Superior temporal gyrus (tissue), 1 donor: ENCODE results near the gene LCT.
"Not testable (repeated sequence)": the region's sequence is repeated elsewhere in the genome, so short reads cannot be mapped to it uniquely, and the experiment has no call there.

Experiments used
- DNase-seq: peaks from one replicate; pipeline ENCODE4 v3.0.0-alpha.2; 2016; ENCODE audit errors: extremely low spot score

Gene LCT

GRCh38 chr2:135797497-135798274, 39.3 kb downstream of the LCT start:
- peak; percentile 66 for DNase-seq

GRCh38 chr2:135796606-135797005, 40.4 kb downstream of the LCT start:
- DNase-seq: no peak

DNA sequence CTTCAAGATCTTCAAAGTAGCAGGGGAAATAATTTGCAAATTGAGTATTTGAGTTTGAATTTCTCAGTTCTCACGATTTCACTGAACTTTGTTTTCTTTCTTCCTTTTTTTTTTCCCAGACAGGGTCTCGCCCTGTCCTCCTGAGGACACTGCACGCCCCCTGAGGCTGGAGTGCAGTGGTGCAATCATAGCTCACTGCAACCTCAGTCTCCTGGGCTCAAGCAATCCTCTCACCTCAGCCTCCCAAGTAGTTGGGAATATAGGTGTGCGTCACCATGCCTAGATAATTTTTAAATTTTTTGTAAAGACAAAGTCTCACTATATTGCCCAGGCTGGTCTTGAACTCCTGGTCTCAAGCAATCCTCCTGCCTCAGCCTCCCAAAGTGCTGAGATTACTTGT, 41.3 kb downstream of the LCT start:
- DNase-seq: not testable (repeated sequence)

DNA sequence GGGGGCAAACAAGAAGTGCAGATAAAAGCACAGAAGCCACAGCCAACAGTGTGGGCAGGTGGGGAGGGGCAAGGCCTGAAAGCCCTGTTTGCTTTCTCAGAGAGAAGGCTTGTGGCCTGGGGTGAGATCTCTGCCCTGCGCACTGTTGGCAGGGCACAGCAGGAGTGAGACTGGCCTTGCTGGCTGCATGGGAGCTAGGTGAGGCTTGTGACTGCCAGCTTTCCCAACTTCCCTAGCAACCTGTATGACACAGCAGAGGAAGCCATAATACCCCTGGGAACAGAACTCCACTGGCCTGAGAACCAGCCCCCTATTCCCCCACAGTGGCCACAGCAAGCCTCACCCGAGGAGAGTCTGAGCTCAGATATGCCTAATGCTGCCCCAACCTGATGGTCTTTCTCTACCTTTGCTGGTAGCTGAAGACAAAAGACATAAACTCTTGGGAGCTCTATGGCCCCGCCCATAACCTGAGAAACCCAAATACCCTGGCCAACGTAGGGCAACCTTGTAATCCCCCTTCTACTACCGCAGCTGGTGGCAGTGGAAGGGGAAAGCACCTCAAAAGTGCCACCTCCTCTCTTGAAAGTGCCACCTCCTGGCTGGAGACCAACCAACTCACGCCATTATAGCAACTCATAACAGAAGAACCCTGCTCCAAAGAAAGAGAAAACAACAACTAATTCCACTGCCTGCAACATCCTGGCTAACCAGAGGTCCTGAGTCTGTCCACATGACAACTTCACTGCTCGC, 44.4 kb downstream of the LCT start:
- DNase-seq: no peak

GRCh38 chr2:135791418-135792190, 45.4 kb downstream of the LCT start:
- no peak for DNase-seq

DNA sequence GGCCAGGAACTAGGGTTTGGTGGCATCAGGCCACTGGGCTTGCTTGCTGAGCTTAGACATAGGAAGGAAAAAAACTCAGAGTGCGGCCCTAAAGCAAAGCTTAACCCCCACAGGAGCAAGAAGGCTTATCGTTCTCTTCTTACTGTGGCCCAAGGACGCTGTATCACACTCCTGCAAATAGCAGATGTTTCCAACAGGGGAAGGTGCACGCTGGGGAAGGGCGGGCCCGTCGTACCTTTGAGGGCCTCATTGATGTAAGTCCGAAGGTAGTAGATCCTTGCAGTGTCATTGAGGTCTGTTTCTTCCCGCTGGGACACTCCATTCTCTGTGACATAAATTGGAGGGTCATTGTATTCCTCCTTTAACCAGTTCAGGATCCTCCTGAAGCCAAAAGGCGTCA, 46.6 kb downstream of the LCT start:
- DNase-seq: no peak

DNA sequence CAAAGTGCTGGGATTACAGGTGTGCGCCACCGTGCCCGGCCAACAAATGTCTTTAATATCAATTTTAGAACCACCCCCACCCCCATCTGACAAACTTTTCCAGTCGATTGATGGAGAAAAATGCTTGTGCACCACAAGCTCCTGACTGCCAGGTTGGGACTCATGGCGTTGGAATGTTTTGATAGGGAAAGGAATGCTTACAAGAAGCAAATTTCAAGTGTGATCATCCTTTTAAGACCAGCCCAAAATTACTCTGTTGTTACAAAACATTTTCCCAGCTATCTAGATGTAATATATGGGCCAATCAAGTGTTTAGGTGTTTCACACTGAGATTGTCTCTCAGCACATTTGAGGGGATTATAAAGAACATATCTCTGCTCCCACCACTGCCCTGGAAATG, 50.2 kb downstream of the LCT start:
- no peak for DNase-seq

DNA sequence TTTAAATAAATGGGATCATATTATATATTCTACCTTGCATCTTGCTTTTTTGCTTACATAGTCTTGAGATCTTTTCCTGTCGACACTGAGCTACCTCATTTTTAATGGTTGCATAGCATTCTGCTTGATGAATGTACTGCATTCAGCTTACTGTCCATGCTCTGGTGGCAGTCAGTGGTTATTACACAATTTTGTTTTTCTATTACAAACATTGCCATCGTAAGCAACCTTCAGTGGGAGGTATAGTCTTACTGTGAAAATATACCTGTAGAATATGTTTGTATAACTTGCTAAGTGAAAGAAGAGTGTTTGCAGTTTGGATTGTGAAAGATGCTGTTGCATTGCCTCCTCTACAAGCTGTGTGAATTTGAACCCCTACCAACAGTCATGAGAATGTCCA, 52.0 kb downstream of the LCT start:
- DNase-seq: no peak

DNA sequence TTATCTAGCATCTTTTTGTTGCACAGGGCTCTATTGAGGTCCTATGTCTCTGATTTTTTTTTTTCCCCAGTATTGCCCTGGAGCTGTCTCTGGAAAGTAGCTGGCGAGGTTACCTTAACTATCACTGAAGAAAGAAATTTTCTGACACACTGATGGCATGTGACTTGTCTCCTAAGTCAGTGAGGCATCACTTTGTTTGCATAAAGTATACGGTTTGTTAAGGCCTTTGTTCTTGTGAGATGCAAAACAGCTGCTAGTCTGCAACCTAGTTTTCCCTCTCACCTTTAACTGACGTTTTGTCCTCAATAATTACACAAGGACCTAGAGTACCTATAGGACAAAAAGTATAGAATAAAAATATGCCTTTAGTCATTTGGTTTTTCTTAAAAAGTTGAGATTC, 53.5 kb downstream of the LCT start:
- DNase-seq: no peak

DNA sequence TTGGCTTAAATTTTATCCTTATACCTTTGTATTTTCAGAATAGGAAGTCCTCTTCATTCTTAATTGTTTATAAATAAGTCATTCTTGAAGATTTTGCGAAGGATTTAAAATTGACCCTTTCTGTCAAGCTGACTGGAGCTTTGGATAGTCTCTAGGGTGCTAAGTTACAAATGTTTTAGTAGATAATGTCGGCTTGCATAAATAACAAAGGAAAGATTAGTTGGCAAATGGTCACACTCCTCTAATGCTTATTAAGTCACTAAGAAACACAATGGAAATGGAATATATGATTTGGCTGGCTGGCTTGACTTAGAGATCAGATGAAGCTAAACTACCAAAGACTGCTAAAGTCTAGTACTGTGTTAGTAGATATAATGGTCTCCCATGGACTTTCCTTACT, 54.8 kb downstream of the LCT start:
- no peak for DNase-seq

DNA sequence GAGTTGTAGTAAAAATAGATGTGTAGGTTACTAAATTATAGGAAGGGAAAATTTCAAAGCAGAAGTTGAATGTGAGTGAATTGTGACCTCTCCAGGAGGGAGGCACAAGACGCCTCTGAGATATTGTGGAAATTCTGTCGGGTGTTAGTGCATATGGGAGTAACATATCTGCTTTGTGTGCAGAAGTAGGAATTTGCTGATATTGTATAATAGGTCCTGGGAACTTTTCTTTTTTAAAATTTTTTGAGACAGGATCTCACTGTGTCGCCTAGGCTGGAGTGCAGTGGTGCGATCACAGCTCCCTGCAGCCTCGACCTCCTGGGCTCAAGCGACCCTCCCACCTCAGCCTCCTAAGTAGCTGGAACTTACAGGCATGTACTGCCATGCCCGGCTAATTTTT, 60.6 kb downstream of the LCT start:
- no peak for DNase-seq

- no peak for DNase-seq
Measured at GRCh38 chr2:135775420-135775819, 61.6 kb downstream of the LCT start.

DNA sequence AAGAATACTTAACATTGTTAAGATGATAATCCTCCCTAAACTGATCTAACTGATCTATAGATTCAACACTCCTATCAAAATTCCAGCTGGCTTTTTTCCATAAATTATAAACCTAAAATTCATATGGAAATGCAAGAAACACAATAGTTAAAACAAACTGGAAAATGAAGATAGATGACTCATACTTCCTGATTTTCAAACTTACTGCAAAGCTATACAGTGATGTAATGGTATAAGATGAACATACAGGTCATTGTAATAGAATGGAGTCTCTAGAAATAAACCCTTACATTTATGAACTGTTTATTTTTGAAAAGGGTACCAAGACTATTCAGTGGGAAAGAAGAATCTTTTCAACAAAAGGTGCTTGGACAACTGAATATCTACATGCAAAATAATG, 63.1 kb downstream of the LCT start:
- DNase-seq: no peak

DNA sequence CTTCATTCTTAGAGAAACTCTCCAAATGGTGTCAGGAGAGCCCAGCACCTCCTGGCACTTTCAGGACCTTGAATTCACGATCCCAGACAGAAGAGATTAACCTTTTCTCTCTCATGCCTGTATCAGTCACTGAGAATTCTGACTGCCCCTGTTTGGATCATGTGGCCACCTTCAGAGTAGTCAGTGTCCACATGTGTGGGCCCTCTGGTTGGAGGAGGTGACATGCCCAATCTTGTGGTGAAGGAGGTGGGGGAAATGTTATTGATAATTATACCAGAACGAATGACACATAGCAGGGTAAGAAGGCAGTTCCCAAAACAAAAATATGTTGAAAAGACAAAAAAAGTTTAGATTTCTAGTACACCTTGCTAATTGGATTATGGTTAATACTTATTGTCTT, 63.7 kb downstream of the LCT start:
- no peak for DNase-seq

GRCh38 chr2:135768863-135769262, 68.1 kb downstream of the LCT start:
- DNase-seq: no peak

DNA sequence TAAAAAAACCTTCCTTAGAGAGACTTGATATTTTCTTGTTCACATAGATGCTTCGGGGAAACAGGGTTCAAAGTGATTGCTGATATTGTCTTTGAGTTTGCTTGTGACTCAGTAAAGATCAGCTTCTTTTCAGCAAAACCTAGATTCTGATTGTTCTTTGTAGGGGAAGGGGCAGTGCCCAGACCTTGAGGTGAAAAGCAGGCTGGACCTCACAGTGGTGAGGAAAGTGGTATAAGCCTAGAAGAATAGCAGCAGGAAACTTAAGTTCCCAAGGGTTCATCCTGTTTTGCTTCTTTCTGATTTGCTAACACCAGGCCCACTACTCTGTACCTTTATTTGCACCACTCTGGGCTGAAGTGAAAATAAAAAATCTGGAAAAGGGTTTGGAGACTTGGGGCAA, 74.5 kb downstream of the LCT start:
- no peak for DNase-seq

- DNase-seq: no peak
Measured at GRCh38 chr2:135762022-135762421, 75.0 kb downstream of the LCT start.

- no peak for DNase-seq
Measured at GRCh38 chr2:135756692-135757091, 80.3 kb downstream of the LCT start.

- no peak for DNase-seq
Measured at GRCh38 chr2:135755573-135755972, 81.4 kb downstream of the LCT start.

- DNase-seq: no peak
Measured at GRCh38 chr2:135745545-135745944, 91.4 kb downstream of the LCT start.

- no peak for DNase-seq
Measured at GRCh38 chr2:135744760-135745314, 92.1 kb downstream of the LCT start.

- DNase-seq: no peak
Measured at GRCh38 chr2:135743860-135744259, 93.1 kb downstream of the LCT start.
